Coronary artery (tissue), 2 donors: ENCODE data around the gene ARL15.

ENCODE experiments used
- DNase-seq: peaks from one replicate; pipeline ENCODE4 v3.0.0-alpha.2; 2017; ENCODE audit warnings: low spot score
- H3K27ac ChIP-seq, 2 donors: fragments of 200-600 bp; sonication (generic); one replicate each; pipeline ENCODE4 v1.5.1; 2016 to 2019
- H3K4me3 ChIP-seq: fragments of 200-600 bp; sonication (generic); 2 replicates; pipeline ENCODE4 v1.5.1; 2016; ENCODE audit warnings: mild to moderate bottlenecking, moderate library complexity
- CTCF ChIP-seq: fragments of 200-600 bp; sonication (generic); IDR thresholded peaks from one replicate; pipeline ENCODE4 v1.5.1; 2019; ENCODE audit warnings: antibody characterized with exemption

The ARL15 gene

GRCh38 chr5:54165687-54166086 lies 144.7 kb downstream of the ARL15 start:
- DNase-seq: no peak
- Histone ChIP-seq H3K4me3 (no peak overlapping the region), H3K27ac (no peak overlapping the region)
- no peak for TF ChIP-seq CTCF

- TF ChIP-seq CTCF: no peak
These were observed 148.2 kb downstream of the ARL15 start for GRCh38 chr5:54162184-54162583.

GRCh38 chr5:54160329-54160728 lies 150.0 kb downstream of the ARL15 start:
- H3K4me3 ChIP-seq: no peak overlapping the region
- no peak overlapping the region for H3K27ac ChIP-seq
- TF ChIP-seq CTCF: no peak
- no peak for DNase-seq

More at GRCh38 chr5:54162184-54162583, 148.2 kb downstream of the ARL15 start:
- Histone ChIP-seq H3K27ac (no peak overlapping the region), H3K4me3 (no peak overlapping the region)
- DNase-seq: no peak

GRCh38 chr5:54159893-54160195 lies 150.5 kb downstream of the ARL15 start:
- DNase-seq: no peak
- no peak for TF ChIP-seq CTCF
- Histone ChIP-seq H3K4me3 (peak overlapping the region; percentile 20), H3K27ac (peak overlapping the region in 1 of 2 donors; percentile 46)

- H3K27ac ChIP-seq: peak overlapping the region in 1 of 2 donors; percentile 46
- DNase-seq: no peak
These were observed 151.1 kb downstream of the ARL15 start for GRCh38 chr5:54159153-54159892.

GRCh38 chr5:54156577-54156976 lies 153.8 kb downstream of the ARL15 start:
- H3K27ac ChIP-seq: no peak overlapping the region
- no peak for DNase-seq
- no peak for TF ChIP-seq CTCF
- no peak overlapping the region for H3K4me3 ChIP-seq

More at GRCh38 chr5:54159153-54159892, 151.1 kb downstream of the ARL15 start:
- peak overlapping the region; percentile 20 for H3K4me3 ChIP-seq
- TF ChIP-seq CTCF: no peak

GRCh38 chr5:54150841-54151240 lies 159.5 kb downstream of the ARL15 start:
- no peak overlapping the region for H3K4me3 ChIP-seq
- DNase-seq: no peak
- no peak for TF ChIP-seq CTCF
- no peak overlapping the region for H3K27ac ChIP-seq
